GM12865 (cell line): ENCODE measurements around the gene CRABP2.

Source experiments
- DNase-seq: peaks from one replicate; pipeline ENCODE4 v3.0.0; 2010; ENCODE audit warnings: low read depth
- H3K4me3 ChIP-seq: 2 replicates; pipeline ENCODE4 v1.5.1; 2011; ENCODE audit warnings: mild to moderate bottlenecking, low read depth, low read length, control low read depth
- TF ChIP-seq, protein P1 (sequence below): IDR thresholded peaks from 2 replicates; pipeline ENCODE4 v1.5.1; 2011; ENCODE audit warnings: low read length, control low read depth, low read depth, inconsistent platforms; ENCODE audit not compliant: insufficient read depth; ENCODE audit errors: missing control alignments

The CRABP2 gene

DNA sequence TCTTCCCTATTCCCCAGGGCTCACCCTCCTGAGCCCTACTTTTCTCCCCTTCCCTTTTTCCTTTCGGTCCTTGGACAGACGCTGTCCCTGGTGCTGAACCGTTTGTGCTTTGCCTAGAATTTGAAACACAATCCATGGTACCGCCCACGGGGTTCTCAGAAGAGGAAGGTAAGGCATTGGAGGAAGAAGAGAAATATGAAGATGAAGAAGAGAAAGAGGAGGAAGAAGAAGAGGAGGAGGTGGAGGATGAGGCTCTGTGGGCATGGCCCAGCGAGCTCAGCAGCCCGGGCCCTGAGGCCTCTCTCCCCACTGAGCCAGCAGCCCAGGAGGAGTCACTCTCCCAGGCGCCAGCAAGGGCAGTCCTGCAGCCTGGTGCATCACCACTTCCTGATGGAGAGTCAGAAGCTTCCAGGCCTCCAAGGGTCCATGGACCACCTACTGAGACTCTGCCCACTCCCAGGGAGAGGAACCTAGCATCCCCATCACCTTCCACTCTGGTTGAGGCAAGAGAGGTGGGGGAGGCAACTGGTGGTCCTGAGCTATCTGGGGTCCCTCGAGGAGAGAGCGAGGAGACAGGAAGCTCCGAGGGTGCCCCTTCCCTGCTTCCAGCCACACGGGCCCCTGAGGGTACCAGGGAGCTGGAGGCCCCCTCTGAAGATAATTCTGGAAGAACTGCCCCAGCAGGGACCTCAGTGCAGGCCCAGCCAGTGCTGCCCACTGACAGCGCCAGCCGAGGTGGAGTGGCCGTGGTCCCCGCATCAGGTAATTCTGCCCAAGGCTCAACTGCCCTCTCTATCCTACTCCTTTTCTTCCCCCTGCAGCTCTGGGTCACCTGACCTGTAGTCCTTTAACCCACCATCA, 53.0 kb downstream of the CRABP2 start:
- TF ChIP-seq, protein P1, sequence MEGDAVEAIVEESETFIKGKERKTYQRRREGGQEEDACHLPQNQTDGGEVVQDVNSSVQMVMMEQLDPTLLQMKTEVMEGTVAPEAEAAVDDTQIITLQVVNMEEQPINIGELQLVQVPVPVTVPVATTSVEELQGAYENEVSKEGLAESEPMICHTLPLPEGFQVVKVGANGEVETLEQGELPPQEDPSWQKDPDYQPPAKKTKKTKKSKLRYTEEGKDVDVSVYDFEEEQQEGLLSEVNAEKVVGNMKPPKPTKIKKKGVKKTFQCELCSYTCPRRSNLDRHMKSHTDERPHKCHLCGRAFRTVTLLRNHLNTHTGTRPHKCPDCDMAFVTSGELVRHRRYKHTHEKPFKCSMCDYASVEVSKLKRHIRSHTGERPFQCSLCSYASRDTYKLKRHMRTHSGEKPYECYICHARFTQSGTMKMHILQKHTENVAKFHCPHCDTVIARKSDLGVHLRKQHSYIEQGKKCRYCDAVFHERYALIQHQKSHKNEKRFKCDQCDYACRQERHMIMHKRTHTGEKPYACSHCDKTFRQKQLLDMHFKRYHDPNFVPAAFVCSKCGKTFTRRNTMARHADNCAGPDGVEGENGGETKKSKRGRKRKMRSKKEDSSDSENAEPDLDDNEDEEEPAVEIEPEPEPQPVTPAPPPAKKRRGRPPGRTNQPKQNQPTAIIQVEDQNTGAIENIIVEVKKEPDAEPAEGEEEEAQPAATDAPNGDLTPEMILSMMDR, result no peak
- H3K4me3 ChIP-seq, result no peak overlapping the region
- no peak for DNase-seq
